Osteocyte (in vitro differentiated cells): ENCODE measurements around the gene NABP1. TPM values are rescaled to one million over a fixed set of nuclear protein-coding genes. Genes with fewer than 3 reads are reported as not detected.

Experiments used
- DNase-seq: peaks from one replicate; pipeline ENCODE4 v3.0.0; 2021; ENCODE audit warnings: mixed read lengths; ENCODE audit not compliant: unreplicated experiment; ENCODE audit errors: extremely low spot score
- H3K27ac Mint-ChIP-seq: one replicate; pipeline ENCODE4 v1.8.0; 2021; ENCODE audit warnings: mild to moderate bottlenecking, mixed read lengths; ENCODE audit not compliant: unreplicated experiment
- H3K27me3 Mint-ChIP-seq: one replicate; pipeline ENCODE4 v1.8.0; 2021; ENCODE audit warnings: mixed read lengths; ENCODE audit not compliant: unreplicated experiment
- H3K36me3 Mint-ChIP-seq: one replicate; pipeline ENCODE4 v1.8.0; 2021; ENCODE audit warnings: mixed read lengths; ENCODE audit not compliant: unreplicated experiment
- H3K4me1 Mint-ChIP-seq: one replicate; pipeline ENCODE4 v1.8.0; 2021; ENCODE audit warnings: mixed read lengths; ENCODE audit not compliant: unreplicated experiment
- H3K4me3 Mint-ChIP-seq: one replicate; pipeline ENCODE4 v1.8.0; 2021; ENCODE audit warnings: mild to moderate bottlenecking, moderate library complexity, mixed read lengths; ENCODE audit not compliant: unreplicated experiment
- H3K9me3 Mint-ChIP-seq: one replicate; pipeline ENCODE4 v1.8.0; 2021; ENCODE audit warnings: mixed read lengths; ENCODE audit not compliant: unreplicated experiment
- CTCF ChIP-seq: fragments of 200-600 bp; sonication (generic); IDR thresholded peaks from 2 replicates; pipeline ENCODE4 v1.5.0; 2021; ENCODE audit warnings: antibody characterized with exemption, mild to moderate bottlenecking, moderate library complexity
- total RNA-seq: library from RNA; stranded (reverse); gene quantifications from 2 replicates; pipeline ENCODE4 v1.2.1, GENCODE V29; 2021

NABP1 gene
- total RNA-seq, 1 donor from 2014 or later: 12.2 TPM

DNA sequence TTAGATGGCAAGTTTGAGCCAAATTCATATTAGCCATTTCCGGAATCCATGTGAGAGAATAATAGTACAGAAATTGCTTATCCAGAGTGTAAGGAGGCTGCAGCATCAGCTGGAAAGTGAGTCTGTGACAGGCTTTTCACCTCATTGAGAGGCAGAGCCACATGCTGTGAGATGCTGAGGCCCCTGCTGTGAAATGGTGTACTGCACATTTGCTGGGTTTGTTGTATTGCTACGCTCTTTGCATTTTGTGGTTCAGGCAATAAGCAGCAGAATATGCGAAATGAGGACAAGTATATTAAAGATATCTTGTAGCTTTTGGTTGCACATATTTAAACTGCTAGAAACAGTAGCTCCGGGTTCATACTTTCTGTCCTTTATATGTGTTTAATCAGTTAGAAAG, 37.0 kb downstream of the NABP1 start:
- H3K27ac Mint-ChIP-seq: no peak overlapping the region
- peaks cover 11% of the 10 kb centered on the region for H3K4me1 Mint-ChIP-seq
- peaks cover 6% of the 10 kb centered on the region for H3K27me3 Mint-ChIP-seq
- H3K9me3 Mint-ChIP-seq: no peaks in the 10 kb centered on the region
- DNase-seq: no peak
- peaks cover 1% of the 10 kb centered on the region for H3K36me3 Mint-ChIP-seq
- no peak for TF ChIP-seq CTCF
- no peak overlapping the region for H3K4me3 Mint-ChIP-seq

DNA sequence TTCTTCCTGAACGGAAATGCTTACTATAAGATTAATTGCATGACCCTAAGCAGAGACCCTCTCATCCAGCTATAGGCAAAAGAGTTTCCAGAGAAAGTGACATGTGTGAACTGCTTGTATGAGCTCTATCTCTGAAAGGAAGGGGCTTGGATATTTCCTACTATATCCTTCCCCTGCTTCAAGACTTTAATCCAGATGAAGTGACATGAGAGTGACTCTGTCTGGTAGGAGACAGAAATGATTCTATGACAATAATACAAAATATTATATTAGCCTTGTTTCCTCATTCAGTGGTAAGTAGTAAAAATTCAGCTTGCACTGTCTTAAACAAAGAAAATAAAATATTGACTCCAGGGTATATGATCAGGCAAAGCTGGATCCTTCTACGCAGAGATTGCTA, 37.5 kb downstream of the NABP1 start:
- H3K36me3 Mint-ChIP-seq: peaks cover 1% of the 10 kb centered on the region
- DNase-seq: no peak
- H3K4me3 Mint-ChIP-seq: no peak overlapping the region
- H3K4me1 Mint-ChIP-seq: peaks cover 5% of the 10 kb centered on the region
- H3K27ac Mint-ChIP-seq: no peak overlapping the region
- TF ChIP-seq CTCF: no peak
- no peaks in the 10 kb centered on the region for H3K9me3 Mint-ChIP-seq
- peaks cover 6% of the 10 kb centered on the region for H3K27me3 Mint-ChIP-seq

DNA sequence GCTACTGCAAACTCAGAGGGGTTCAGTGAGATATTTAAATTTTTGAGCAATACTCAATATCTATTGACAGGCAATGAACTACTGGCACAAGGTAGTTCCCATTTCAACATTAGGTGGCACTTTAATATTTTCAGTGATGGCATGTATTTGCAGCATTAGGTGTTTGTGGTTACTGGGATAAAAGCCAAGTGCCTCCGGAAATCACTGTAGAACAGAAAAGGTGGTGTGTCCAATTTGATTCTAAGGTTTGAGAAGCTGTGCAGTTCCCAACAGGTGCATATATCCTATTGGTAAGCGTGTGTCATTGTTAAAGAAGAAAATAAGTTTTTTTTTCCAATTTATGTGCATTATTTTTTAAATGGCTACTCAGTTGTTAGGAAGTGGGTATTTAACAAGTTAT, 41.3 kb downstream of the NABP1 start:
- Mint-ChIP-seq H3K27ac (no peak overlapping the region), H3K27me3 (peaks cover 6% of the 10 kb centered on the region), H3K36me3 (peaks cover 1% of the 10 kb centered on the region), H3K4me1 (peaks cover 3% of the 10 kb centered on the region), H3K9me3 (no peaks in the 10 kb centered on the region), H3K4me3 (no peak overlapping the region)
- DNase-seq: no peak
- TF ChIP-seq CTCF: no peak

GRCh38 chr2:191719938-191720337, 42.0 kb downstream of the NABP1 start:
- H3K27ac Mint-ChIP-seq: no peak overlapping the region
- peaks cover 6% of the 10 kb centered on the region for H3K27me3 Mint-ChIP-seq
- TF ChIP-seq CTCF: no peak
- H3K4me3 Mint-ChIP-seq: no peak overlapping the region
- no peaks in the 10 kb centered on the region for H3K9me3 Mint-ChIP-seq
- H3K36me3 Mint-ChIP-seq: peaks cover 1% of the 10 kb centered on the region
- H3K4me1 Mint-ChIP-seq: peaks cover 6% of the 10 kb centered on the region
- DNase-seq: no peak

DNA sequence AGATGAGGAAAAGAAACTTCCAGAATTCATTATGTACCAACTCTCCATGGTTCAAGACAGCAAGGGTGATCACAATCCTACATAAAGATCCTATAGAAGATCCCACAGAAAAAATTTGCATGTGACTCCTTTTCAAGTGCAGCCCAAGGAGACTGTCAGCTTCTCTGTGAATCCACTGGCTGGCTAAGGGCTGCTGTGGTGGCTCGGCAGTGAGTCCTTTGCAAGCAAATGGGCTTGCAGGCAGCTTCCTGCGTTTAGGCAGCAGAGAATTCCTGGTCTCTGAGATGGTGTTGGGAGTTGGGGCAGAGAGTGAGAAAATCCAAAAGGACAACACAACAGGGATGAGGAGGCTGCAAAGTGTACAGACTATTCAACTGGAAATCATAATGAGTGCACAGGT, 43.4 kb downstream of the NABP1 start:
- H3K4me1 Mint-ChIP-seq: peaks cover 8% of the 10 kb centered on the region
- no peak for DNase-seq
- H3K9me3 Mint-ChIP-seq: no peaks in the 10 kb centered on the region
- H3K36me3 Mint-ChIP-seq: peaks cover 1% of the 10 kb centered on the region
- TF ChIP-seq CTCF: no peak
- H3K27me3 Mint-ChIP-seq: no peaks in the 10 kb centered on the region
- no peak overlapping the region for H3K27ac Mint-ChIP-seq
- H3K4me3 Mint-ChIP-seq: no peak overlapping the region
